ENCODE measurements around the gene RPS6KA6.

The RPS6KA6 gene

GRCh38 chrX:84046403-84046984 is 141.5 kb downstream of the RPS6KA6 start:
- TF ChIP-seq CTCF (IDR thresholded peaks at IDR 0.05; ENCODE audit: borderline replicate concordance, insufficient read depth, low read depth, low read length): peak; percentile 79

GRCh38 chrX:84044051-84044450 is 143.9 kb downstream of the RPS6KA6 start:
- no peak overlapping the region for H3K4me3 ChIP-seq (ENCODE audit: low read depth, low read length)
- no peak for TF ChIP-seq CTCF (IDR thresholded peaks at IDR 0.05; ENCODE audit: borderline replicate concordance, insufficient read depth, low read depth, low read length)

More at GRCh38 chrX:84046403-84046984, 141.5 kb downstream of the RPS6KA6 start:
- no peak overlapping the region for H3K4me3 ChIP-seq (ENCODE audit: low read depth, low read length)

Data from GM12875 (cell line).